ENCODE results near the gene STXBP5.

- no peak for TF ChIP-seq POLR2A (IDR thresholded peaks at IDR 0.05)
- TF ChIP-seq CTCF (IDR thresholded peaks at IDR 0.05): no peak
Measured at GRCh38 chr6:147378819-147379218, 174.6 kb downstream of the STXBP5 start.

Data from esophagus squamous epithelium (tissue), 4 donors.